Ishikawa (cell line): ENCODE measurements around the gene SDHAF2.

Experiments used
- CEBPB ChIP-seq: IDR thresholded peaks from 2 replicates; pipeline ENCODE4 v1.6.1; 2012
- EP300 ChIP-seq: IDR thresholded peaks from 2 replicates; pipeline ENCODE4 v1.6.1; 2012; ENCODE audit warnings: borderline replicate concordance
- TAF1 ChIP-seq: IDR thresholded peaks from 2 replicates; pipeline ENCODE4 v1.6.1; 2012; ENCODE audit warnings: low read depth, mild to moderate bottlenecking
- TF ChIP-seq, protein P1 (sequence below): IDR thresholded peaks from 2 replicates; pipeline ENCODE4 v1.6.1; 2012; ENCODE audit warnings: low read depth, mild to moderate bottlenecking
- TF ChIP-seq, protein P2 (sequence below): IDR thresholded peaks from 2 replicates; pipeline ENCODE4 v1.6.1; 2012
- TF ChIP-seq, protein P3 (sequence below): IDR thresholded peaks from 2 replicates; pipeline ENCODE4 v1.6.1; 2012

DNA sequence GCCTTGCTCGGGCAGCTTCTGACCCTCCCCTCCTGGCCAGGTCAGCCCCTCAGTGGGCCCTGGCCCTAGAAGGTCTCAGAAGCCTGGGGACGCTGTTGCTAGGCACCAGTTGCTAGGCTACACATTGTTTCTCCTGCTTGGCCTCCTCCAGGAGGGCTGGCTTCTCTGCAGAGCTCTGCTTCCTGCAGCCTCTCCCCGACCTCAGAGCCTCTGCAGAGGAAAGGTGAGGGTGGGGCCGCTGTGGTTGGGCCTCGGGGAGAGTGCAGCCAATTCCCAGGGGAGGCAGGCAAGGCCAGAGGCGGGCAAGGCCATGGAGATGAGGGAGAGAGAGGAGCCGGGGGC lies 51.0 kb downstream of the SDHAF2 start:
- TF ChIP-seq EP300 (no peak), CEBPB (no peak), TAF1 (no peak)
- TF ChIP-seq, protein P1, sequence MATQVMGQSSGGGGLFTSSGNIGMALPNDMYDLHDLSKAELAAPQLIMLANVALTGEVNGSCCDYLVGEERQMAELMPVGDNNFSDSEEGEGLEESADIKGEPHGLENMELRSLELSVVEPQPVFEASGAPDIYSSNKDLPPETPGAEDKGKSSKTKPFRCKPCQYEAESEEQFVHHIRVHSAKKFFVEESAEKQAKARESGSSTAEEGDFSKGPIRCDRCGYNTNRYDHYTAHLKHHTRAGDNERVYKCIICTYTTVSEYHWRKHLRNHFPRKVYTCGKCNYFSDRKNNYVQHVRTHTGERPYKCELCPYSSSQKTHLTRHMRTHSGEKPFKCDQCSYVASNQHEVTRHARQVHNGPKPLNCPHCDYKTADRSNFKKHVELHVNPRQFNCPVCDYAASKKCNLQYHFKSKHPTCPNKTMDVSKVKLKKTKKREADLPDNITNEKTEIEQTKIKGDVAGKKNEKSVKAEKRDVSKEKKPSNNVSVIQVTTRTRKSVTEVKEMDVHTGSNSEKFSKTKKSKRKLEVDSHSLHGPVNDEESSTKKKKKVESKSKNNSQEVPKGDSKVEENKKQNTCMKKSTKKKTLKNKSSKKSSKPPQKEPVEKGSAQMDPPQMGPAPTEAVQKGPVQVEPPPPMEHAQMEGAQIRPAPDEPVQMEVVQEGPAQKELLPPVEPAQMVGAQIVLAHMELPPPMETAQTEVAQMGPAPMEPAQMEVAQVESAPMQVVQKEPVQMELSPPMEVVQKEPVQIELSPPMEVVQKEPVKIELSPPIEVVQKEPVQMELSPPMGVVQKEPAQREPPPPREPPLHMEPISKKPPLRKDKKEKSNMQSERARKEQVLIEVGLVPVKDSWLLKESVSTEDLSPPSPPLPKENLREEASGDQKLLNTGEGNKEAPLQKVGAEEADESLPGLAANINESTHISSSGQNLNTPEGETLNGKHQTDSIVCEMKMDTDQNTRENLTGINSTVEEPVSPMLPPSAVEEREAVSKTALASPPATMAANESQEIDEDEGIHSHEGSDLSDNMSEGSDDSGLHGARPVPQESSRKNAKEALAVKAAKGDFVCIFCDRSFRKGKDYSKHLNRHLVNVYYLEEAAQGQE: no peak
- TF ChIP-seq, protein P2, sequence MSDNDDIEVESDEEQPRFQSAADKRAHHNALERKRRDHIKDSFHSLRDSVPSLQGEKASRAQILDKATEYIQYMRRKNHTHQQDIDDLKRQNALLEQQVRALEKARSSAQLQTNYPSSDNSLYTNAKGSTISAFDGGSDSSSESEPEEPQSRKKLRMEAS: no peak
- TF ChIP-seq, protein P3, sequence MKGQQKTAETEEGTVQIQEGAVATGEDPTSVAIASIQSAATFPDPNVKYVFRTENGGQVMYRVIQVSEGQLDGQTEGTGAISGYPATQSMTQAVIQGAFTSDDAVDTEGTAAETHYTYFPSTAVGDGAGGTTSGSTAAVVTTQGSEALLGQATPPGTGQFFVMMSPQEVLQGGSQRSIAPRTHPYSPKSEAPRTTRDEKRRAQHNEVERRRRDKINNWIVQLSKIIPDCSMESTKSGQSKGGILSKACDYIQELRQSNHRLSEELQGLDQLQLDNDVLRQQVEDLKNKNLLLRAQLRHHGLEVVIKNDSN: no peak
